IMR-90 (cell line): ENCODE results near the gene GLP2R. TPM values are rescaled to one million over a fixed set of nuclear protein-coding genes. Genes with fewer than 3 reads are reported as not detected.

Experiments
- ATAC-seq: fragments of 200-7000 bp; cut with Tn5 transposase; 2 replicates; pipeline ENCODE4 v1.9.1; 2020; ENCODE audit warnings: low read depth, mild to moderate bottlenecking, moderate library complexity
- BruUV-seq: library from RNA; stranded (reverse); fragments of 400-500 nt; replicated peaks from 2 replicates; lab custom pipeline; 2021; lab: Mats Ljungman, UMichigan
- CTCF ChIA-PET: fragments of 300-600 bp; formaldehyde crosslinking; extraction: SDS; loops from one replicate; lab custom pipeline; 2021; ENCODE audit warnings: antibody characterized with exemption; lab: Yijun Ruan, JAX
- POLR2A ChIA-PET: fragments of 300-600 bp; sonication (Branson Sonifier 250); formaldehyde crosslinking; loops from one replicate; lab custom pipeline; 2022; ENCODE audit warnings: antibody characterized with exemption; ENCODE audit not compliant: unreplicated experiment; lab: Charles Lee
- DNase-seq: peaks from one replicate; pipeline ENCODE4 v3.0.0; 2013
- H2AFZ ChIP-seq: replicated peaks from 2 replicates; pipeline ENCODE3; 2013; ENCODE audit warnings: low read length, mild to moderate bottlenecking; ENCODE audit not compliant: poor library complexity
- H2AK5ac ChIP-seq: 2 replicates; pipeline ENCODE4 v1.6.1; 2013; ENCODE audit warnings: low read depth, low read length, inconsistent platforms
- H2AK9ac ChIP-seq: replicated peaks from 2 replicates; pipeline ENCODE3; 2013; ENCODE audit warnings: mild to moderate bottlenecking, low read depth, low read length, moderate library complexity; ENCODE audit not compliant: poor library complexity
- H2BK120ac ChIP-seq: 2 replicates; pipeline ENCODE4 v1.6.1; 2013; ENCODE audit warnings: low read depth, low read length, inconsistent platforms
- H2BK15ac ChIP-seq: 3 replicates; pipeline ENCODE4 v1.6.1; 2013; ENCODE audit warnings: low read depth, low read length, inconsistent platforms
- H2BK20ac ChIP-seq: 2 replicates; pipeline ENCODE4 v1.6.1; 2013; ENCODE audit warnings: low read depth, mild to moderate bottlenecking, inconsistent platforms, low read length, moderate library complexity
- H2BK5ac ChIP-seq: 2 replicates; pipeline ENCODE4 v1.6.1; 2013; ENCODE audit warnings: mild to moderate bottlenecking, low read depth, low read length, inconsistent platforms; ENCODE audit not compliant: poor library complexity, severe bottlenecking
- H3K14ac ChIP-seq: replicated peaks from 2 replicates; pipeline ENCODE4 v1.6.1; 2013; ENCODE audit warnings: low read depth, low read length, inconsistent platforms
- H3K18ac ChIP-seq: 2 replicates; pipeline ENCODE4 v1.6.1; 2013; ENCODE audit warnings: low read depth, low read length, control low read depth
- H3K23ac ChIP-seq: 2 replicates; pipeline ENCODE4 v1.6.1; 2013; ENCODE audit warnings: low read depth, low read length, inconsistent platforms
- H3K27ac ChIP-seq: 2 replicates; pipeline ENCODE4 v1.5.1; 2013; ENCODE audit warnings: mild to moderate bottlenecking, control low read depth, low read length; ENCODE audit not compliant: insufficient read depth
- H3K27me3 ChIP-seq: 2 replicates; pipeline ENCODE4 v1.6.1; 2013; ENCODE audit warnings: low read length; ENCODE audit not compliant: control insufficient read depth, insufficient read depth
- H3K36me3 ChIP-seq: 2 replicates; pipeline ENCODE4 v1.6.1; 2013; ENCODE audit warnings: low read length, mixed read lengths; ENCODE audit not compliant: control insufficient read depth, insufficient read depth
- H3K4ac ChIP-seq: 2 replicates; pipeline ENCODE4 v1.6.1; 2013; ENCODE audit warnings: low read depth, low read length, inconsistent platforms
- H3K4me1 ChIP-seq: 2 replicates; pipeline ENCODE4 v1.6.1; 2013; ENCODE audit warnings: low read length, mixed read lengths; ENCODE audit not compliant: control insufficient read depth, insufficient read depth
- H3K4me2 ChIP-seq: 2 replicates; pipeline ENCODE4 v1.6.1; 2013; ENCODE audit warnings: low read depth, mild to moderate bottlenecking, control low read depth, low read length, moderate library complexity
- H3K4me3 ChIP-seq: 2 replicates; pipeline ENCODE4 v1.5.1; 2013; ENCODE audit warnings: low read depth, mild to moderate bottlenecking, control low read depth, low read length, moderate library complexity; ENCODE audit not compliant: insufficient read depth
- H3K56ac ChIP-seq: 2 replicates; pipeline ENCODE4 v1.6.1; 2013; ENCODE audit warnings: low read length, inconsistent platforms; ENCODE audit not compliant: insufficient read depth; ENCODE audit errors: extremely low read depth
- H3K79me1 ChIP-seq, 2 experiments: 2 replicates each; pipeline ENCODE4 v1.6.1; 2013; ENCODE audit warnings: low read length in 2 of 2, inconsistent platforms in 1 of 2, low read depth in 1 of 2
- H3K9ac ChIP-seq: 2 replicates; pipeline ENCODE4 v1.6.1; 2013; ENCODE audit warnings: low read depth, low read length, control low read depth
- H3K9me1 ChIP-seq: 2 replicates; pipeline ENCODE4 v1.6.1; 2013; ENCODE audit warnings: low read length, inconsistent platforms; ENCODE audit not compliant: insufficient read depth
- H3K9me3 ChIP-seq: 2 replicates; pipeline ENCODE4 v1.6.1; 2013; ENCODE audit warnings: low read length; ENCODE audit not compliant: control insufficient read depth, insufficient read depth
- H4K20me1 ChIP-seq: 2 replicates; pipeline ENCODE4 v1.6.1; 2013; ENCODE audit warnings: low read length, inconsistent platforms; ENCODE audit not compliant: insufficient read depth
- H4K5ac ChIP-seq: 2 replicates; pipeline ENCODE4 v1.6.1; 2013; ENCODE audit warnings: mild to moderate bottlenecking, low read depth, low read length, control low read depth
- H4K8ac ChIP-seq, 2 experiments: 2 replicates each; pipeline ENCODE4 v1.6.1; 2013; ENCODE audit warnings: low read depth in 2 of 2, low read length in 2 of 2, control low read depth in 1 of 2, inconsistent platforms in 1 of 2
- H4K91ac ChIP-seq: 2 replicates; pipeline ENCODE4 v1.6.1; 2013; ENCODE audit warnings: low read depth, low read length, inconsistent platforms; ENCODE audit not compliant: insufficient read depth
- CEBPB ChIP-seq: IDR thresholded peaks from 2 replicates; pipeline ENCODE4 v1.6.1; 2012; ENCODE audit warnings: low read depth, low read length, improper control_type of control experiment
- CTCF ChIP-seq: conservative IDR thresholded peaks from 2 replicates; pipeline ENCODE4 v1.5.1; 2012; ENCODE audit warnings: mild to moderate bottlenecking, low read depth, low read length, improper control_type of control experiment
- FOS ChIP-seq: fragments of 150-350 bp; IDR thresholded peaks from 2 replicates; pipeline ENCODE4 v1.6.1; 2016; ENCODE audit warnings: low read depth, low read length
- MAZ ChIP-seq: IDR thresholded peaks from 2 replicates; pipeline ENCODE4 v1.6.1; 2012; ENCODE audit warnings: low read depth, mild to moderate bottlenecking, low read length, improper control_type of control experiment, moderate library complexity, borderline replicate concordance
- POLR2A ChIP-seq: IDR thresholded peaks from 2 replicates; pipeline ENCODE4 v1.6.1; 2012; ENCODE audit warnings: mild to moderate bottlenecking, low read depth, low read length
- RAD21 ChIP-seq: IDR thresholded peaks from 2 replicates; pipeline ENCODE4 v1.6.1; 2012; ENCODE audit warnings: low read length, improper control_type of control experiment
- USF2 ChIP-seq: fragments of 150-350 bp; IDR thresholded peaks from 2 replicates; pipeline ENCODE4 v1.6.1; 2017; ENCODE audit warnings: mild to moderate bottlenecking, antibody characterized with exemption, low read length, low read depth
- WGBS, 2 experiments: methylation state at CpG; one replicate each; pipeline versions ENCODE4 v1.1.5 to v1.1.7; 2013; ENCODE audit warnings: missing lambda C conversion rate in 2 of 2; ENCODE audit not compliant: insufficient read length in 1 of 2; ENCODE audit errors: extremely low coverage in 2 of 2; 5-methylcytosine and 5-hydroxymethylcytosine counted together
- dilution Hi-C: fragments of 300-500 bp; cut with HindIII; formaldehyde crosslinking; loops from one replicate; pipeline ENCODE4 v1.14.3; 2018; ENCODE audit warnings: low sequenced_read_pairs; ENCODE audit not compliant: unreplicated experiment
- in situ Hi-C: fragments of 300-500 bp; cut with MboI; formaldehyde crosslinking; loops from 3 replicates; pipeline ENCODE4 v1.14.3; 2019; ENCODE audit warnings: low sequenced_read_pairs, inconsistent platforms, mixed read lengths
- intact Hi-C: fragments of 100-400 bp; cut with micrococcal nuclease; formaldehyde crosslinking; loops from 2 replicates; pipeline ENCODE4 v1.10.0; 2022
- polyA plus RNA-seq, 3 experiments: library from polyadenylated mRNA; depleted of rRNA; stranded (reverse); fragments of >200 nt; gene quantifications; 2 replicates each; pipeline ENCODE4 v1.2.3, GENCODE V29; 2012; ENCODE audit warnings: low replicate concordance in 1 of 3
- total RNA-seq: library from RNA; depleted of rRNA; stranded (reverse); fragments of >200 nt; gene quantifications from 2 replicates; pipeline ENCODE4 v1.2.3, GENCODE V29; 2012

The GLP2R gene
- total and polyA plus RNA-seq, 2 of the 4 experiments (the other 2 are of a cell fraction): 0.07 TPM; not detected in 1

- Histone ChIP-seq H2BK15ac (no peak overlapping the region), H3K18ac (no peak overlapping the region; the same call in 1 of the 2 replicates), H2AK9ac (no peak overlapping the region), H4K5ac (no peak overlapping the region), H3K56ac (no peak overlapping the region), H3K4me2 (no peak overlapping the region), H3K9ac (no peak overlapping the region), H4K8ac (no peak overlapping the region), H2BK120ac (peak overlapping the region; percentile 43; the same call in 1 of the 2 replicates), H3K9me1 (no peaks in the 10 kb centered on the region), H3K27ac (no peak overlapping the region), H2AK5ac (no peak overlapping the region), H3K27me3 (no peaks in the 10 kb centered on the region; the same call in 1 of the 2 replicates), H3K4ac (no peak overlapping the region), H3K4me3 (no peak overlapping the region), H3K79me1 (no peaks in the 10 kb centered on the region), H4K20me1 (no peaks in the 10 kb centered on the region), H3K23ac (no peak overlapping the region; the same call in 1 of the 2 replicates), H3K4me1 (peaks cover 14% of the 10 kb centered on the region), H3K9me3 (no peaks in the 10 kb centered on the region), H2AFZ (no peak overlapping the region), H3K36me3 (no peaks in the 10 kb centered on the region), H2BK5ac (no peak overlapping the region), H2BK20ac (no peak overlapping the region), H3K14ac (no peak overlapping the region), H4K91ac (no peak overlapping the region; the same call in 1 of the 2 replicates)
- POLR2A ChIA-PET: interaction anchor here (0.5 kb wide), 1 partner anchor 21 kb away, joined by 5 read pairs; no protein-coding TSS in a partner anchor
- BruUV-seq: no TSS peak
- TF ChIP-seq USF2 (no peak), RAD21 (no peak), POLR2A (no peak), CTCF (no peak), FOS (no peak), MAZ (no peak), CEBPB (no peak)
- CTCF ChIA-PET: no interaction called here
- WGBS, 2 experiments: 72% methylated on average over 6 of the region's 21 CpGs; no CpG with 5 or more reads in 1 of the 2 experiments
- dilution Hi-C loops (no loop called here), in situ Hi-C loops (no loop called here), intact Hi-C loops (loop anchor here (1.0 to 5.0 kb wide), 2 partner anchors 21 to 57 kb away; no protein-coding TSS in a partner anchor)
- ATAC-seq (no peak), DNase-seq (no peak)
These were observed 73.7 kb downstream of the GLP2R start for GRCh38 chr17:9899280-9900043.
